HG02938 (cell line): ENCODE measurements around the gene GPT2.

Source experiments
- ATAC-seq: cut with Tn5 transposase; IDR thresholded peaks from one replicate; pipeline ENCODE4 v1.9.1; 2021; ENCODE audit warnings: mild to moderate bottlenecking, moderate library complexity; ENCODE audit not compliant: unreplicated experiment

Gene GPT2

DNA sequence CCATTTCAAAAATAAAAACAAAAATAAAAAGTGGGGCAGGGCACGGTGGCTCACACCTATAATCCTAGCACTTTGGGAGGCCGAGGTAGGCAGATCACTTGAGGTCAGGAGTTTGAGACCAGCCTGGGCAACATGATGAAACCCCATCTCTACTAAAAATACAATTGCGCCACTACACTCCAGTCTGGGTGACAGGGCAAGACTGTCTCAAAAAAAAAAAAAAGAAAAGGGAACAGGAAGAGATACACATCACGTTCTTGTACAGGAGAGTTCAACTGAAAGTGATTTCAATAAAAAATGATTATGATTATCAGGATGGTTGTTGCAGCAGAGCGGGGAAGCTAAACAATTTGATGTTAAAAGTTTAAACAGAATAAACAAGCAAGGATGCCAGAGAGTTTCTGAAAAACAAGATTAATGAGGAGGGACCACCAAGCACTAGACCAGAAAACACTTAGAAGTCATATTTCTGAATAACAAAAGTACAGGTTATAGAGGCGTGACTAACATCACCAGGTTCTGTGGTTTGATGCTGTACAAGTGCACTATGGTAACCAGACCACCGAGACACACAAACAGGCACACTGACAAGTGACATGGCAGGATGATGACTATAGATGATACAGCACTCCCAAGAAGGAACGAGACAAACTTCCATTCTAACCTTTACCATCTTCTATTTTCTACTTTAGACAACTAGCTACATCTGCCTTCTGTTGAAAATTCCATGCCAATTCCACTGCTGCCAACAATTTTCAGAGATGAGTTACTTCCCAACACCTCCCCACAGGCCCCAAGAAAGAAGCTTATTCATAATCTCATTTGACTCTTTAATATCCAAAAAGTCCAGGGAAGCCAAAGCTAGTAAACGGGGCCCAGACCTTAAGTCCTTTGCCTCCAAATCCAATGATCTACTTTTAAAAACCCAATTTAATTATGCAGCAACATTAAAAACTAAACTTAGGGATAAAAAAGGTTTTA, 77.5 kb downstream of the GPT2 start:
- ATAC-seq: no peak

DNA sequence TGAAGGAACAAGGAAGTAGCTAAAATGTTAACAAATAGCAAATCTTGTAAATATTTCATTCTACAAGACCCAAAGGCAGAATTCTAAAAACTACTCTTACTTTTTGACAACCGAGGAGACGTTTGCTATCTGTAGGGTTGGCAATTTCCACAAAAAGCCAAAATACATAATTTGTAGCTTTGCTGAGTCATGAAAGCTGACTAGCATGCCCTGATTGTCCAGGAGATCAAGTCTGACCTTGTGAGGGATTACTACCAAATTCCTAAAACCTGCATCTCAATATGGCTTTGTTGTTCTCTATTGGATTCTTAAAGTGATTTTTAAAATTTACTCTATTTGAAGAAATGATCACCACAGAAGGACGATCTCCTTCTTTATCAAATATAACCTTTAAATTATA, 78.5 kb downstream of the GPT2 start:
- ATAC-seq: no peak

DNA sequence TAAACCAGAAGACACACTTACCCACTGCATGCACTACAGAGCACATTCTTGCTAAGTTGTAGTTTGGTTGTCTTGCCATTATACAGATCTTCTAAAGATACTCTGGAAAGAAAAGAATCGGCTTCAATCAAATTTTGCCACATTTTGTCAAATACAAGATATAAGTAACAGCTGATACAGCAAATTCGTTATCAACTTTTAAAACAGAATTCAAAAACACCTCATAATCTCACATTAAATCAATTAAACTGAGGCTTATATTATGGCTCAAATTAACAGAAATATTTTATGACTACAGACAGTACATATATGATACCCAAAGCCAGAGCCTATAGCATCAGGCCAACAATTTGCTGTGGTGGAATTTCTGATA, 83.9 kb downstream of the GPT2 start:
- ATAC-seq: no peak

DNA sequence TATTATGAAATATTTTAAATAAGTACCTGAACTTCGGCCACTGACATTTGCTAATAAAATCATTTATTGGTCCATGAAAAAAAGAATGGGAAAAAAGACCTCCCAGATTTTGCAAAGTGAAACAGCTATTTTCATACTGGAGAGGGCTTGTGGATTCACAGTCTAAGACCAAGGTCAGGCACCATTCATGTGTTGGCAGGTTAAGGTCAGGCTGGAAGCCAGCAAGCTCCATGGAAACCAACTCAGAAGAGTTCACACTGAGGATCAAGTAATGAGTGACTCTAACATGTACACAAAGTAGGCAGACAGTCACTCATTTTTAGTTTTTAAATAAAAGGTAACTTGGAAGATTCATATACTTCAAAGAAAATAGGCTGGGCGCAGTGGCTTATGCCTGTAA, 85.9 kb downstream of the GPT2 start:
- no peak for ATAC-seq

DNA sequence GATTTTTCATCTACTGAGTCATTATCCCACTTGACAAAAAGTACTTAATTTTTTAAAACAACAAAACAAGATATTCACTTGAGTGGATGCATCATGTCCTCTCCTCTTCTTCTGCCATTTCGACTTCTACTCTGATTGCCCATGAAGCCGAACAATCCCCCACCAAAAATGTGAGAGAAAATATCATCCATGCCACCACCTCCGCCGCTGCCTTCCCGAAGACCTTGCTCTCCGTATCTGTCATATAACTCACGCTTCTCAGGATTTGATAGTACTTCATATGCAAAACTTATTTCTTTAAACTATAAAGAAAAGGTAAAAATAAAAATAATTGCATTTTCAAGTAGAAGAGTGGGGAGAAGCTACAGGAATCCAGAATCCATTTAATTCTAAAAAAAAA, 87.1 kb downstream of the GPT2 start:
- ATAC-seq: no peak

DNA sequence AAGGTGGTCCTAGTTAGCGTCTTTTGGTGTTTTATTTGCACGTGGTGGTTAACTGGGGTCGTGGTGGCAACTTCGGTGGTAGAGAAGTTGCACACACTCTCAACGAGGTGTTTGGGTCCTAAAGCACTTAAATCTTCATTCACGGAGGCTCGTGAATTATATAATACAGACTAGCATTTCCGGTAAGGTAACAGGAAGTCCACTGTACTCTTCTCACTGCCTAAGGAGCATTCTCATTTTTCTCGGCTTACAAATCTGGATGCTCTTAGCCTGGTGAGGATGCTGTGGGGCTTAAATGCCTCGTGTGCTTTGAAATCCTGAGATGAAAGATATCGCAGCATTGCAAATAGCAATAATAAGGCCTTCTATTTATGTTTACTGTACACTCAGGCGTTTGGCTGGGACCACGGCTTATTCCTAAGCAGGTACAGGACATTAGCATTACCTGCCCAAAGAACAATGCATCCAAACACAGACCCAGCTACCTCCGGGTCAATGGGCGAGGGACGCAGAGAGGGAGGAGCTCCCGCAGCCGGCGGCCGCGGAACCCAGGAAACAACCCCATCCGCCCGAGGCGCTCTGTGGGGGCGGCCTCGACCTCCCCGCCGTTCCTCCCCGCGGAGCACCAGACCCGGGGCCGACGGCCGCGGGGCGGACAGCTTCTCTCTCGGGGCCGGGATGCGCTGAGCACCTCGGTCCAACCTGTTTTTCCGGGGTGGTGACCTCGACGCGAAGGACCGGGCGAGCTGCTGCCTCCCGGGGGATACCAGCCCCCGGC, 88.5 kb downstream of the GPT2 start:
- ATAC-seq: peak; percentile 32

DNA sequence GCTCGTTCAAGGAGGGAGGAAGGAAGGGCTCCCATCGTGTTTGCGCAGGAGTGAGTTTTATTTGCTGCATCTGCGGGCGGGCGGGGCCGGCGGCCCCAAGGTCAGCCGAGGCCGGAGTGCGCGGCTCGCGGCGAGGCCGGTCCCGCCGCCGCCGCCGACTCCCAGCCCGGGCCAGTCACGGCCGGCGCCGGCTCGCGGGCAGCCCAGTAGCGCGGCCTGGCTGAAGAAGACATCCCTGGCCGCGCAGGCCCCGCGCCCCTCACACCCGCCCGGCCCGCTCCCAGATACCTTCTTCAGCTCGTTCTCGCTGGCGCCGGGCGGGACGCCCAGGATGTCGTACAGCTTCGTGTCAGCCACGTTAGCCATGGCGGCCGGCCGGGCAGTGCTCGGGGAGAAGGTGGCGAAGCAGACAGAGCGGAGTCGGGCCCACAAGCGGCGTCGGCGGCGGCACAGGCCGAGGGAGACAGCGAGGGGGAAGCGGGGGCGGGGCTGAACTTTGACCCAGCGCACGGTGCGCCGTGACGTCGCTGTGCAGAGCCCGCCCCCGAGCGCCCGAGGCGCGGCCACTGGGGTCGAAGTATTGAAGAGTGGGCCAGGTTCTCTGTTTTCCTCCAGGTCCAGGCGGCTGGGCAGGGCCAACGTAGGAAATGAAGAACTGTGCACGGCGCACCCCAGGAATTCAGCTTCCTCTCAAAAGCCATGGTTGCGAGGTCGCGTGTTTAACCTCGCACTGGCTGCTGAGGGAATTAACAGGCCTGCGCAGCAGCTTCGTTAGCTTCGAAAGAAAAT, 89.2 kb downstream of the GPT2 start, which contains the start of gene DNAJA2:
TSS of gene DNAJA2 (minus strand) at position 468 of the 789 bp plus-strand sequence. CDS start at position 366, 102 bp downstream.
- peak; percentile 70 for ATAC-seq

DNA sequence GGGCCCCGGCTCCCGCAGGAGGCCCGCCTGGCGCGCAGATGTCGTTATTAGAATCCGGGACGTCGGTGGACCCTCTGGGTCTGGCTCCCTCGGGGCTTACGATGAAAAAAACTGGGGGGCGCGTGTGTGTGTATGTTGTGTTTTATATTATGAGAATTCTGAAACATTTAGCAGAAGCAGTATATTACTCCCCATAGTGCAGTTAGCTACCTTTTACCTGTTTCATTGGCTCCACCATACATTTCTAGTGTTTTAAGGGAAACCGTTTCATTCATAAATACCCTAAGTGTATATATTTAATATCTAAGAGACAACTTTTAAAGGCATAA, 89.8 kb downstream of the GPT2 start:
- no peak for ATAC-seq

DNA sequence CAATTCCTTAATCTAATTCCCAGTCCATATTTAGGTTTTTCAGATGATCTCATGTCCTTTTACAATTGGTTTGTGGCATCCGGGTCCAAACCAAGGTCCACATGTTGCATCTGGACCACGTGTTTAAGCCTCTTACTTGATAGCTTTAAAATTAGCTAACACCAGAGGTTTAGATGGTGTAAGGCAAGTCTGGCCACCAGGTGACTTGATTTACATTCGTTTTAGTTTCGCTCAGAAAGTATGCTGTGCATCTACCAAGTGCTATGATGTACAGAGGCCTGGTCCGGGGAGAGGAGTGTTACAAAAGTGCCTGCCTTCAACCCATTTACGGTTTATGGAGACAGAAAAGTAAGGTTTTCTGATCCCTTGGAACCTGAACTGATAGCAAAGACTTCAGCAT, 90.2 kb downstream of the GPT2 start:
- ATAC-seq: peak; percentile 31

DNA sequence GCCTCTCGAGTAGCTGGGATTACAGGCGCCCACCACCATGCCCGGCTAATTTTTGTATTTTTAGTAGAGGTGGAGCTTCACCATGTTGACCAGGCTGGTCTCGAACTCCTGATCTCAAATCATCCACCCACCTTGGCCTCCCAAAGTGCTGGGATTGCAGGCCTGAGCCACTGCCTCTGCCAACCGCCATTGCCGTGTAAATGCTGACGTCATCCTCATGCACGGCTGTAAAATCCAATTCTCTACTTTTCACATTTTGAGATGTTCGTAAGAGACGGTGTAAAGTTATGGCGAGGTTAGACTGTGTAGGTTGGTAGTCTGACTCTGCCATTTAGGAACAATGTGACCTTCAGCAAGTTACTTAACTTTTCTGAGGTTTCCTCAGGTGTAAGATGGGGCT, 91.0 kb downstream of the GPT2 start:
- no peak for ATAC-seq

DNA sequence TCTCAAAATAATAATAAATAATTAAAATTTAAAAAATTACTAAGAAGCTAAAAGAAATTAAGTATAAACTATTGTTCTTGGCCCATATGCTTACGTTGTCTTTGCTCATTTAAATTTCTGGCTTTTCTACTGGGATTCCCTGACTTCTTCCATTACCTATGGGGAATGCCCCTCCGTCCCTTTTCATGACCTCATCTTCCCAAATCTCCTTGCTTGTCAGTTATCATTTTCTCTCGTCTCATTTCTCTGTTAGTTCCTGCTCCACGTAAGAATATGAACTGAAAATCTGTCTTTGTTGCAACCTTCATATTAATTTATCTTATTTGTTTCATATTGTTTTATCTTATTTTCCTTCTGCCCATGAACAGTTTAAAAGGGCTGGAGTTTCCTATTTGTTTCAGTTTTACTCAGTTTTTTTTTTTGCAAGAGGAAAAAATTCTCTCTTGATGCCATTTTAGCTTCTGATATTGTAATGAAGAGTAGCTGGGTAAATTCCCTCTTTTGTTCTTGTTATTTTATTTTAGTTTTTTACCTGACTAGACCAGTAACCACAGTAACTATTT, 91.8 kb downstream of the GPT2 start:
- ATAC-seq: no peak

DNA sequence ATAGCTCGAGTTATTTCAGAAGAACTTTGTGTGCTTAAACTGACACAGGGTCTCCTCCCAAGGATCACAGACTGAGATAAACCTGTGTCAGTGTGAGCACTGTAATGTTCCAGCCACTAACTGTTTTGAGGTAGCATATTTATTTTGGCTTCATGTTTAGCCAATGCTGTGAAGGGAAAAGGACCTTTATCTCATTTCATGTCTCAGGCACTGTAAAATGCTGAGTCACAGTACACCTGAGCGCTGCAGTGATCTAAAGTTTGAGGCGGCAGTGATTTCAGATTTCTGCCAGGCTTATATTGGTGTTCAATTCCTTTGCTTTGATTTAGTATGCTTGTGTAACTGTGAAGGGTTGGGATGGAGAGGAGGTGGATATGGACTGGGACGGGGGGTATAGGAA, 92.4 kb downstream of the GPT2 start:
- ATAC-seq: no peak
